PC-3 (cell line): Measurements from ENCODE around the gene ABLIM1.

Source experiments
- CTCF ChIP-seq: fragments of 300-600 bp; sonication (generic); conservative IDR thresholded peaks from 2 replicates; pipeline ENCODE4 v1.5.1; 2017; ENCODE audit warnings: antibody characterized with exemption, low read depth, mild to moderate bottlenecking, low read length
- EZH2 ChIP-seq: fragments of 300-600 bp; sonication (generic); IDR thresholded peaks from one replicate; pipeline ENCODE4 v1.6.1; 2017; ENCODE audit warnings: antibody characterized with exemption, mild to moderate bottlenecking, low read length; ENCODE audit not compliant: unreplicated experiment
- EZH2phosphoT487 ChIP-seq: fragments of 300-600 bp; sonication (generic); IDR thresholded peaks from 2 replicates; pipeline ENCODE4 v1.6.1; 2018; ENCODE audit warnings: mild to moderate bottlenecking, antibody characterized with exemption, low read length, borderline replicate concordance

- TF ChIP-seq CTCF (no peak), EZH2phosphoT487 (no peak), EZH2 (no peak)
Observed at GRCh38 chr10:114429581-114430335, 228.3 kb downstream of the ABLIM1 start.
